Esophagus muscularis mucosa (tissue), 4 donors: ENCODE measurements around the gene C19orf53.

Experiments used
- CTCF ChIP-seq, 3 experiments: fragments of 200-600 bp in 2 of 3; fragments of 450-650 bp in 1 of 3; sonication (generic) in 2 of 3; IDR thresholded peaks; one replicate each; pipeline ENCODE4 v1.5.1; 2017 to 2019; ENCODE audit warnings: antibody characterized with exemption in 3 of 3, mild to moderate bottlenecking in 2 of 3, moderate library complexity in 1 of 3
- EP300 ChIP-seq: sonication (generic); formaldehyde crosslinking; IDR thresholded peaks from one replicate; pipeline ENCODE4 v1.6.1; 2017; ENCODE audit warnings: antibody characterized with exemption
- POLR2A ChIP-seq: fragments of 450-650 bp; IDR thresholded peaks from one replicate; pipeline ENCODE4 v1.6.1; 2017; ENCODE audit warnings: antibody characterized with exemption, moderate library complexity, mild to moderate bottlenecking, low read depth
- POLR2AphosphoS5 ChIP-seq, 2 donors: sonication (generic); formaldehyde crosslinking; IDR thresholded peaks; one replicate each; pipeline ENCODE4 v1.6.1; 2017; ENCODE audit warnings: antibody characterized with exemption in 2 of 2

- TF ChIP-seq POLR2AphosphoS5 (IDR thresholded peaks at IDR 0.05) (no peak), POLR2A (no peak), CTCF (IDR thresholded peaks at IDR 0.05) (no peak), EP300 (no peak)
Observed at GRCh38 chr19:13757805-13758772, 16.2 kb upstream of the C19orf53 start.
